HG03064 (cell line): Measurements from ENCODE around the gene SLFNL1.
A peak's percentile ranks its signal among the peaks of the same experiment; 100 is the strongest.

Source experiments
- ATAC-seq: cut with Tn5 transposase; IDR thresholded peaks from one replicate; pipeline ENCODE4 v1.9.1; 2021; ENCODE audit warnings: low read depth; ENCODE audit not compliant: unreplicated experiment

SLFNL1 gene

GRCh38 chr1:41020654-41021053 is 871 bp downstream of the SLFNL1 start:
- no peak for ATAC-seq

GRCh38 chr1:41020109-41020576 is 1.4 kb downstream of the SLFNL1 start:
- ATAC-seq: no peak

- ATAC-seq: no peak
These were observed 2.2 kb downstream of the SLFNL1 start for GRCh38 chr1:41019353-41019745.

GRCh38 chr1:41018018-41018410 is 3.5 kb downstream of the SLFNL1 start:
- no peak for ATAC-seq

- ATAC-seq: no peak
These were observed 4.1 kb downstream of the SLFNL1 start for GRCh38 chr1:41017141-41018017.

GRCh38 chr1:41015897-41016470 is 5.5 kb downstream of the SLFNL1 start:
- no peak for ATAC-seq

GRCh38 chr1:41015281-41015896 is 6.1 kb downstream of the SLFNL1 start:
- ATAC-seq: no peak

GRCh38 chr1:41014871-41015270 is 6.7 kb downstream of the SLFNL1 start:
- ATAC-seq: no peak

GRCh38 chr1:41013796-41014195 is 7.7 kb downstream of the SLFNL1 start:
- no peak for ATAC-seq

- ATAC-seq: no peak
These were observed 8.5 kb downstream of the SLFNL1 start for GRCh38 chr1:41013024-41013423.

- no peak for ATAC-seq
These were observed 11.2 kb downstream of the SLFNL1 start for GRCh38 chr1:41010345-41010744.

- no peak for ATAC-seq
These were observed 12.1 kb downstream of the SLFNL1 start for GRCh38 chr1:41009466-41009865.

- ATAC-seq: no peak
These were observed 14.3 kb downstream of the SLFNL1 start for GRCh38 chr1:41006942-41007865.

GRCh38 chr1:41005876-41006275 is 15.6 kb downstream of the SLFNL1 start:
- ATAC-seq: no peak

GRCh38 chr1:41003640-41004220 is 17.8 kb downstream of the SLFNL1 start:
- ATAC-seq: peak; percentile 94

- ATAC-seq: no peak
These were observed 18.3 kb downstream of the SLFNL1 start for GRCh38 chr1:41003127-41003639.

- no peak for ATAC-seq
These were observed 22.9 kb downstream of the SLFNL1 start for GRCh38 chr1:40998668-40999067.

GRCh38 chr1:40997096-40997495 is 24.4 kb downstream of the SLFNL1 start:
- no peak for ATAC-seq

GRCh38 chr1:40989066-40989465 is 32.5 kb downstream of the SLFNL1 start:
- ATAC-seq: no peak

GRCh38 chr1:40988280-40988679 is 33.2 kb downstream of the SLFNL1 start:
- ATAC-seq: no peak
